ENCODE results near the gene MYH14. TPM values are rescaled to one million over a fixed set of nuclear protein-coding genes. Genes with fewer than 3 reads are reported as not detected.

Gene MYH14
- polyA plus RNA-seq, 3 donors = not detected

- peaks cover 2 to 15% (median 9%) of the 10 kb centered on the region in 7 donors for H3K9me3 Mint-ChIP-seq
- no peaks in the 10 kb centered on the region for H3K36me3 ChIP-seq (replicated peaks in 1 of 2; ENCODE audit: control insufficient read depth in 1 of 2, insufficient read depth in 2 of 2, low read length in 2 of 2)
- no peak for TF ChIP-seq CTCF (IDR thresholded peaks at IDR 0.05)
- H3K27me3 ChIP-seq (ENCODE audit: control insufficient read depth in 2 of 2, insufficient read depth in 2 of 2, low read length in 2 of 2) = peaks cover 0 to 2% of the 10 kb centered on the region in 2 donors
- H3K36me3 Mint-ChIP-seq = no peaks in the 10 kb centered on the region
- H3K4me1 Mint-ChIP-seq = no peaks in the 10 kb centered on the region
- peaks cover 0 to 9% of the 10 kb centered on the region in 2 donors for H3K9me3 ChIP-seq (replicated peaks in 1 of 2; ENCODE audit: control insufficient read depth in 1 of 2, insufficient read depth in 1 of 2, low read length in 2 of 2)
- H3K4me2 ChIP-seq (replicated peaks; ENCODE audit: extremely low read depth, low read length, poor library complexity, severe bottlenecking) = no peak overlapping the region
- 73% methylated on average over 2 of the region's 14 CpGs for WGBS (ENCODE audit: insufficient coverage)
- H4K20me1 ChIP-seq (ENCODE audit: insufficient read depth, low read length) = no peaks in the 10 kb centered on the region
- no peak overlapping the region for H3K27ac Mint-ChIP-seq
- H3K4me3 ChIP-seq (replicated peaks in 1 of 3; ENCODE audit: low read depth in 2 of 3, low read length in 3 of 3) = no peak overlapping the region
- intact Hi-C loops (cut with micrococcal nuclease) = no loop called here
- H3K9ac ChIP-seq (ENCODE audit: insufficient read depth, low read length, poor library complexity, severe bottlenecking) = no peak overlapping the region
- no peak for DNase-seq
- no peak overlapping the region for H3K4me3 Mint-ChIP-seq
- H3K4me1 ChIP-seq (ENCODE audit: control insufficient read depth in 1 of 2, insufficient read depth in 2 of 2, low read length in 2 of 2) = no peaks in the 10 kb centered on the region
- H3K27ac ChIP-seq (ENCODE audit: low read depth in 1 of 2, low read length in 2 of 2) = no peak overlapping the region
- peaks cover 12 to 22% (median 17%) of the 10 kb centered on the region in 3 donors for H3K27me3 Mint-ChIP-seq (ENCODE audit: low read depth in 3 of 3)
- no peaks in the 10 kb centered on the region for H3K79me2 ChIP-seq (ENCODE audit: insufficient read depth, low read length)
- no peak overlapping the region for H2AFZ ChIP-seq (ENCODE audit: insufficient read depth, low read depth, low read length, poor library complexity, severe bottlenecking)
Observed at GRCh38 chr19:50293263-50294004, 90.0 kb downstream of the MYH14 start.

- intact Hi-C loops (cut with micrococcal nuclease) = no loop called here
- no peak overlapping the region for H3K4me3 ChIP-seq (replicated peaks in 1 of 3; ENCODE audit: low read depth in 2 of 3, low read length in 3 of 3)
- 100% methylated on average over 1 of the region's 2 CpGs for WGBS (ENCODE audit: insufficient coverage)
Observed at GRCh38 chr19:50300051-50300450, 96.6 kb downstream of the MYH14 start.

More at GRCh38 chr19:50300051-50300450, 96.6 kb downstream of the MYH14 start:
- no peaks in the 10 kb centered on the region for H3K9me3 ChIP-seq (replicated peaks in 1 of 2; ENCODE audit: control insufficient read depth in 1 of 2, insufficient read depth in 1 of 2, low read length in 2 of 2)
- no peak for TF ChIP-seq CTCF (IDR thresholded peaks at IDR 0.05)
- no peaks in the 10 kb centered on the region for H3K79me2 ChIP-seq (ENCODE audit: insufficient read depth, low read length)
- H4K20me1 ChIP-seq (ENCODE audit: insufficient read depth, low read length) = no peaks in the 10 kb centered on the region
- no peak overlapping the region for H2AFZ ChIP-seq (ENCODE audit: insufficient read depth, low read depth, low read length, poor library complexity, severe bottlenecking)
- H3K27ac ChIP-seq (ENCODE audit: low read depth in 1 of 2, low read length in 2 of 2) = no peak overlapping the region
- H3K27me3 ChIP-seq (ENCODE audit: control insufficient read depth in 2 of 2, insufficient read depth in 2 of 2, low read length in 2 of 2) = no peaks in the 10 kb centered on the region
- Mint-ChIP-seq H3K27me3 (ENCODE audit: low read depth in 3 of 3) (peaks cover 10 to 23% (median 19%) of the 10 kb centered on the region in 3 donors), H3K4me1 (no peaks in the 10 kb centered on the region), H3K27ac (no peak overlapping the region), H3K36me3 (no peaks in the 10 kb centered on the region), H3K4me3 (no peak overlapping the region), H3K9me3 (peaks cover 0 to 4% (median 0%) of the 10 kb centered on the region in 7 donors)
- no peak for DNase-seq
- H3K4me2 ChIP-seq (replicated peaks; ENCODE audit: extremely low read depth, low read length, poor library complexity, severe bottlenecking) = no peak overlapping the region
- no peaks in the 10 kb centered on the region for H3K36me3 ChIP-seq (replicated peaks in 1 of 2; ENCODE audit: control insufficient read depth in 1 of 2, insufficient read depth in 2 of 2, low read length in 2 of 2)
- H3K4me1 ChIP-seq (ENCODE audit: control insufficient read depth in 1 of 2, insufficient read depth in 2 of 2, low read length in 2 of 2) = no peaks in the 10 kb centered on the region
- H3K9ac ChIP-seq (ENCODE audit: insufficient read depth, low read length, poor library complexity, severe bottlenecking) = no peak overlapping the region

All from CD14-positive monocyte (primary cell).